Fibroblast of mammary gland (primary cell): ENCODE data around the gene TRAF7.

Experiments
- DNase-seq: peaks from one replicate; pipeline ENCODE4 v3.0.0-alpha.2; 2010; ENCODE audit warnings: low read depth
- H3K4me3 ChIP-seq: 2 replicates; pipeline ENCODE4 v1.5.1; 2011; ENCODE audit warnings: low read depth, mild to moderate bottlenecking, low read length, moderate library complexity; ENCODE audit not compliant: control insufficient read depth
- CTCF ChIP-seq: conservative IDR thresholded peaks from 2 replicates; pipeline ENCODE4 v1.5.1; 2011; ENCODE audit warnings: low read depth, low read length, inconsistent platforms; ENCODE audit not compliant: control insufficient read depth, insufficient read depth

TRAF7 gene

GRCh38 chr16:2175454-2175853 is 19.9 kb downstream of the TRAF7 start:
- TF ChIP-seq CTCF, result no peak
- H3K4me3 ChIP-seq, result no peak overlapping the region

GRCh38 chr16:2176047-2176446 is 20.5 kb downstream of the TRAF7 start:
- DNase-seq, result no peak
- no peak for TF ChIP-seq CTCF
- H3K4me3 ChIP-seq, result no peak overlapping the region

More at GRCh38 chr16:2175454-2175853, 19.9 kb downstream of the TRAF7 start:
- no peak for DNase-seq

GRCh38 chr16:2177101-2177500 is 21.5 kb downstream of the TRAF7 start:
- DNase-seq, result no peak
- TF ChIP-seq CTCF, result no peak

GRCh38 chr16:2177561-2177960 is 22.0 kb downstream of the TRAF7 start:
- DNase-seq, result no peak
- TF ChIP-seq CTCF, result no peak
- H3K4me3 ChIP-seq, result no peak overlapping the region

More at GRCh38 chr16:2177101-2177500, 21.5 kb downstream of the TRAF7 start:
- no peak overlapping the region for H3K4me3 ChIP-seq

- no peak overlapping the region for H3K4me3 ChIP-seq
- TF ChIP-seq CTCF, result no peak
- DNase-seq, result peak; percentile 23
These were observed 22.9 kb downstream of the TRAF7 start for GRCh38 chr16:2178321-2179106.

GRCh38 chr16:2179107-2179501 is 23.5 kb downstream of the TRAF7 start:
- TF ChIP-seq CTCF, result no peak
- DNase-seq, result no peak
- H3K4me3 ChIP-seq, result no peak overlapping the region

- no peak overlapping the region for H3K4me3 ChIP-seq
- TF ChIP-seq CTCF, result no peak
- no peak for DNase-seq
These were observed 24.0 kb downstream of the TRAF7 start for GRCh38 chr16:2179576-2179975.
